Liver (tissue), 9 donors: ENCODE measurements around the gene DBP. TPM values are rescaled to one million over a fixed set of nuclear protein-coding genes. Genes with fewer than 3 reads are reported as not detected.

Experiments
- DNase-seq: peaks from one replicate; pipeline ENCODE4 v3.0.0-alpha.2; 2017; ENCODE audit warnings: low spot score
- H3K27ac ChIP-seq, 2 donors: one replicate each; pipeline ENCODE4 v1.7.0; 2013; ENCODE audit warnings: inconsistent platforms in 2 of 2, low read length in 2 of 2, control low read depth in 1 of 2, low read depth in 1 of 2, mild to moderate bottlenecking in 1 of 2
- H3K27me3 ChIP-seq, 4 donors: one replicate each; pipeline versions ENCODE4 v1.6.1 to v1.7.0; 2013; ENCODE audit warnings: low read length in 3 of 4, inconsistent platforms in 1 of 4, mild to moderate bottlenecking in 1 of 4, moderate library complexity in 1 of 4; ENCODE audit not compliant: control insufficient read depth in 4 of 4, insufficient read depth in 4 of 4
- H3K36me3 ChIP-seq, 4 donors: one replicate each; pipeline versions ENCODE4 v1.6.1 to v1.7.0; 2013; ENCODE audit warnings: low read length in 3 of 4, mild to moderate bottlenecking in 3 of 4, low read depth in 1 of 4, moderate library complexity in 1 of 4; ENCODE audit not compliant: control insufficient read depth in 4 of 4, insufficient read depth in 3 of 4
- H3K4me1 ChIP-seq, 4 donors: one replicate each; pipeline versions ENCODE4 v1.6.1 to v1.7.0; 2013; ENCODE audit warnings: low read length in 3 of 4, mild to moderate bottlenecking in 3 of 4, moderate library complexity in 1 of 4; ENCODE audit not compliant: control insufficient read depth in 4 of 4, insufficient read depth in 4 of 4
- H3K4me3 ChIP-seq, 3 donors: one replicate each; pipeline versions ENCODE4 v1.6.1 to v1.7.0; 2013; ENCODE audit warnings: low read length in 3 of 3, control low read depth in 1 of 3, low read depth in 1 of 3, mild to moderate bottlenecking in 1 of 3
- H3K9ac ChIP-seq, 2 donors: one replicate each; pipeline ENCODE4 v1.7.0; 2013; ENCODE audit warnings: low read length in 2 of 2, mild to moderate bottlenecking in 2 of 2, moderate library complexity in 2 of 2, control low read depth in 1 of 2, low read depth in 1 of 2
- H3K9me3 ChIP-seq, 4 donors: one replicate each; pipeline versions ENCODE4 v1.6.1 to v1.7.0; 2013; ENCODE audit warnings: low read length in 3 of 4; ENCODE audit not compliant: control insufficient read depth in 4 of 4
- EGR1 ChIP-seq, 2 donors: IDR thresholded peaks; 2 replicates each; pipeline ENCODE4 v1.6.1; 2016 to 2018; ENCODE audit warnings: antibody characterized with exemption in 2 of 2, low read depth in 2 of 2
- FOXA1 ChIP-seq: IDR thresholded peaks from 2 replicates; pipeline ENCODE4 v1.6.1; 2016; ENCODE audit warnings: antibody characterized with exemption
- FOXA2 ChIP-seq: IDR thresholded peaks from 2 replicates; pipeline ENCODE4 v1.6.1; 2016; ENCODE audit warnings: antibody characterized with exemption
- GABPA ChIP-seq, 2 donors: IDR thresholded peaks in 1 of 2; conservative IDR thresholded peaks in 1 of 2; 2 replicates each; pipeline ENCODE4 v1.6.1; 2016; ENCODE audit warnings: antibody characterized with exemption in 2 of 2, mild to moderate bottlenecking in 1 of 2, moderate library complexity in 1 of 2
- HNF4A ChIP-seq, 2 donors: conservative IDR thresholded peaks; 2 replicates each; pipeline ENCODE4 v1.6.1; 2016; ENCODE audit warnings: antibody characterized with exemption in 2 of 2, mild to moderate bottlenecking in 2 of 2
- MAX ChIP-seq: IDR thresholded peaks from 2 replicates; pipeline ENCODE4 v1.6.1; 2016; ENCODE audit warnings: antibody characterized with exemption
- NR2F2 ChIP-seq: IDR thresholded peaks from 2 replicates; pipeline ENCODE4 v1.6.1; 2016; ENCODE audit warnings: antibody characterized with exemption
- RAD21 ChIP-seq, 2 donors: IDR thresholded peaks; 2 replicates each; pipeline ENCODE4 v1.6.1; 2016; ENCODE audit warnings: antibody characterized with exemption in 2 of 2, mild to moderate bottlenecking in 2 of 2
- REST ChIP-seq: IDR thresholded peaks from 2 replicates; pipeline ENCODE4 v1.6.1; 2016; ENCODE audit warnings: antibody characterized with exemption, mild to moderate bottlenecking
- RXRA ChIP-seq, 2 donors: IDR thresholded peaks; 2 replicates each; pipeline ENCODE4 v1.6.1; 2017 to 2018; ENCODE audit warnings: antibody characterized with exemption in 2 of 2, mild to moderate bottlenecking in 1 of 2
- SP1 ChIP-seq: IDR thresholded peaks from 2 replicates; pipeline ENCODE4 v1.6.1; 2018; ENCODE audit warnings: antibody characterized with exemption, mild to moderate bottlenecking
- WGBS: extraction: QIAGEN DNeasy Blood & Tissue Kit; methylation state at CpG from one replicate; pipeline ENCODE4 v1.1.7; 2013; 5-methylcytosine and 5-hydroxymethylcytosine counted together
- polyA plus RNA-seq, 2 donors: library from polyadenylated mRNA; stranded (reverse) in 1 of 2; unstranded in 1 of 2; fragments of 200-250 nt in 1 of 2; fragments of >200 nt in 1 of 2; fragmentation: Nextera tagmentation in 1 of 2; extraction: Ambion mirVana in 1 of 2; gene quantifications; one replicate each; pipeline versions ENCODE4 v1.2.1 to v1.2.3, GENCODE V29; 2013 to 2015
- total RNA-seq, 2 donors: library from RNA; depleted of rRNA; stranded (reverse); fragments of >200 nt; gene quantifications; one replicate each; pipeline ENCODE4 v1.2.3, GENCODE V29; 2014
- TF ChIP-seq, protein P1 (sequence below): IDR thresholded peaks from 2 replicates; pipeline ENCODE4 v1.6.1; 2016; ENCODE audit warnings: antibody characterized with exemption
- TF ChIP-seq, protein P2 (sequence below): IDR thresholded peaks from 2 replicates; pipeline ENCODE4 v1.6.1; 2016; ENCODE audit warnings: antibody characterized with exemption
- TF ChIP-seq, protein P3 (sequence below): fragments of 150-350 bp; IDR thresholded peaks from 2 replicates; pipeline ENCODE4 v1.5.1; 2017; ENCODE audit warnings: improper control_type of control experiment, low read depth, low read length; ENCODE audit not compliant: missing input control
- donor health status: healthy.
- donor health status: healthy.
- donor health status: healthy.
- donor health status: healthy.
- donor health status: healthy.

DBP gene
- total and polyA plus RNA-seq, 4 donors = 1.2 to 4.5 (median 1.8) TPM

DNA sequence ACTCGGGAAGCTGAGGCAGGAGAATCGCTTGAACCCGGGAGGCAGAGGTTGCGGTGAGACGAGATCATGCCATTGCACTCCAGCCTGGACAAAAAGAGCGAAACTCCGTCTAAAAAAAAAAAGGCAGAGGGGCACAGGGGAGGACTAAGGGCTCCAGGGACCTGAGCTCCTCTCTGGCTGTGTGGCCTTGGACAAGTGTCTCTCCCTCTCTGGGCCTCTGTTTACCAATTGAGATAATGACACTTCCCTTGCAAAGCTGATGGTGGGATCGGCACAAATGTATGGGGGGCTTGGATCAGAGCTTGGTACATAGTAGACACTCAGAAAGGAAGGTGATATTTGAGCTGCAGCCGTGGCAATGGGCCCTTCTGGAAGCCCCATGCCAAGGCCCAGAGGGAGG, 42.0 kb downstream of the DBP start (continued):
- TF ChIP-seq, protein P1, sequence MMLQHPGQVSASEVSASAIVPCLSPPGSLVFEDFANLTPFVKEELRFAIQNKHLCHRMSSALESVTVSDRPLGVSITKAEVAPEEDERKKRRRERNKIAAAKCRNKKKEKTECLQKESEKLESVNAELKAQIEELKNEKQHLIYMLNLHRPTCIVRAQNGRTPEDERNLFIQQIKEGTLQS = no peak
- TF ChIP-seq NR2F2 (no peak), SP1 (no peak), REST (no peak), GABPA (IDR thresholded peaks at IDR 0.05 in 1 of 2, conservative IDR thresholded peaks at IDR 0.05 in 1 of 2) (no peak), FOXA2 (no peak), RAD21 (IDR thresholded peaks at IDR 0.05) (no peak), HNF4A (conservative IDR thresholded peaks at IDR 0.05) (no peak), FOXA1 (no peak)

- no peak for DNase-seq
- WGBS = 83% methylated on average over 5 of the region's 5 CpGs
- Histone ChIP-seq H3K27ac (no peak overlapping the region), H3K4me1 (no peaks in the 10 kb centered on the region), H3K9ac (no peak overlapping the region), H3K9me3 (no peaks in the 10 kb centered on the region), H3K4me3 (no peak overlapping the region), H3K36me3 (no peaks in the 10 kb centered on the region), H3K27me3 (no peaks in the 10 kb centered on the region)
- TF ChIP-seq SP1 (no peak), RAD21 (IDR thresholded peaks at IDR 0.05) (no peak), GABPA (IDR thresholded peaks at IDR 0.05 in 1 of 2, conservative IDR thresholded peaks at IDR 0.05 in 1 of 2) (no peak), HNF4A (conservative IDR thresholded peaks at IDR 0.05) (no peak), EGR1 (IDR thresholded peaks at IDR 0.05; ENCODE audit: low read depth in 2 of 2) (no peak), NR2F2 (no peak), FOXA1 (no peak), RXRA (IDR thresholded peaks at IDR 0.05) (no peak), MAX (no peak)
- TF ChIP-seq, protein P2, sequence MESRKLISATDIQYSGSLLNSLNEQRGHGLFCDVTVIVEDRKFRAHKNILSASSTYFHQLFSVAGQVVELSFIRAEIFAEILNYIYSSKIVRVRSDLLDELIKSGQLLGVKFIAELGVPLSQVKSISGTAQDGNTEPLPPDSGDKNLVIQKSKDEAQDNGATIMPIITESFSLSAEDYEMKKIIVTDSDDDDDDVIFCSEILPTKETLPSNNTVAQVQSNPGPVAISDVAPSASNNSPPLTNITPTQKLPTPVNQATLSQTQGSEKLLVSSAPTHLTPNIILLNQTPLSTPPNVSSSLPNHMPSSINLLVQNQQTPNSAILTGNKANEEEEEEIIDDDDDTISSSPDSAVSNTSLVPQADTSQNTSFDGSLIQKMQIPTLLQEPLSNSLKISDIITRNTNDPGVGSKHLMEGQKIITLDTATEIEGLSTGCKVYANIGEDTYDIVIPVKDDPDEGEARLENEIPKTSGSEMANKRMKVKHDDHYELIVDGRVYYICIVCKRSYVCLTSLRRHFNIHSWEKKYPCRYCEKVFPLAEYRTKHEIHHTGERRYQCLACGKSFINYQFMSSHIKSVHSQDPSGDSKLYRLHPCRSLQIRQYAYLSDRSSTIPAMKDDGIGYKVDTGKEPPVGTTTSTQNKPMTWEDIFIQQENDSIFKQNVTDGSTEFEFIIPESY = no peak
- TF ChIP-seq, protein P1 = no peak
- TF ChIP-seq, protein P3, sequence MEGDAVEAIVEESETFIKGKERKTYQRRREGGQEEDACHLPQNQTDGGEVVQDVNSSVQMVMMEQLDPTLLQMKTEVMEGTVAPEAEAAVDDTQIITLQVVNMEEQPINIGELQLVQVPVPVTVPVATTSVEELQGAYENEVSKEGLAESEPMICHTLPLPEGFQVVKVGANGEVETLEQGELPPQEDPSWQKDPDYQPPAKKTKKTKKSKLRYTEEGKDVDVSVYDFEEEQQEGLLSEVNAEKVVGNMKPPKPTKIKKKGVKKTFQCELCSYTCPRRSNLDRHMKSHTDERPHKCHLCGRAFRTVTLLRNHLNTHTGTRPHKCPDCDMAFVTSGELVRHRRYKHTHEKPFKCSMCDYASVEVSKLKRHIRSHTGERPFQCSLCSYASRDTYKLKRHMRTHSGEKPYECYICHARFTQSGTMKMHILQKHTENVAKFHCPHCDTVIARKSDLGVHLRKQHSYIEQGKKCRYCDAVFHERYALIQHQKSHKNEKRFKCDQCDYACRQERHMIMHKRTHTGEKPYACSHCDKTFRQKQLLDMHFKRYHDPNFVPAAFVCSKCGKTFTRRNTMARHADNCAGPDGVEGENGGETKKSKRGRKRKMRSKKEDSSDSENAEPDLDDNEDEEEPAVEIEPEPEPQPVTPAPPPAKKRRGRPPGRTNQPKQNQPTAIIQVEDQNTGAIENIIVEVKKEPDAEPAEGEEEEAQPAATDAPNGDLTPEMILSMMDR = no peak
These were observed 46.2 kb downstream of the DBP start for GRCh38 chr19:48591021-48591420.
